Stimulated activated CD4-positive, alpha-beta T cell treated with anti-CD3 and anti-CD28 coated beads, Interleukin-12 subunit alpha, Interleukin-12 subunit beta, amount 100 ng/mL, for 24 hours (primary cell): Measurements from ENCODE around the gene SYT9.
"Not testable (repeated sequence)": the region's sequence is repeated elsewhere in the genome, so short reads cannot be mapped to it uniquely, and the experiment has no call there.

ENCODE experiments used
- DNase-seq, 2 experiments: peaks; one replicate each; pipeline ENCODE4 v3.0.0-alpha.2; 2020; ENCODE audit warnings: low read depth in 2 of 2

Gene SYT9

DNA sequence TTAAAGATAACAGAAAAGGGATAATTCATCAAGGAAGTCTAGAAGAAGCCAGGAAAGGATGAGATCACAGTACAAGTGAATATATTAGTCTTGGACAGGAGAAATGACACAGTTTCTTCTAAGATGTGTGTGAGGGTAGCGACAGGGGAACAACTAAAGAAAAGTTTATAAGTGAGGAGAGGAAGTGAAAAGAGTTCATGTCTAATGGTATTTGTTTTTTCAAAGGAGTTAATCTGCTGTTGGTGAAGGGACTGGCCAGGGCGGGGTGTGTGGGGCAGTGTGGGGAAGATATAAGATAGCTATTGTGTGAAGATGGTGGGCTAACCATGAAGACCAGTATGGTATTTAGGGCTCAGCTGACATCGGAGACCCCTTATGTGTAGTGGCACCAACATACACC lies 254.5 kb downstream of the SYT9 start:
- DNase-seq: no peak

GRCh38 chr11:7508087-7508486 lies 256.4 kb downstream of the SYT9 start:
- no peak for DNase-seq

DNA sequence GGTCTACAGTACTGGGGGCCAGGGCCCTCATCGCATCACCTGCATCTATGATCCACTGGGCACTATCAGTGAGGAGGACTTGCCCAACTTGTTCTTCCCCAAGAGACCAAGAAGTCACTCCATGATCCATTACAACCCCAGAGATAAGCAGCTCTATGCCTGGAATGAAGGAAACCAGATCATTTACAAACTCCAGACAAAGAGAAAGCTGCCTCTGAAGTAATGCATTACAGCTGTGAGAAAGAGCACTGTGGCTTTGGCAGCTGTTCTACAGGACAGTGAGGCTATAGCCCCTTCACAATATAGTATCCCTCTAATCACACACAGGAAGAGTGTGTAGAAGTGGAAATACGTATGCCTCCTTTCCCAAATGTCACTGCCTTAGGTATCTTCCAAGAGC lies 258.3 kb downstream of the SYT9 start:
- DNase-seq: no peak

DNA sequence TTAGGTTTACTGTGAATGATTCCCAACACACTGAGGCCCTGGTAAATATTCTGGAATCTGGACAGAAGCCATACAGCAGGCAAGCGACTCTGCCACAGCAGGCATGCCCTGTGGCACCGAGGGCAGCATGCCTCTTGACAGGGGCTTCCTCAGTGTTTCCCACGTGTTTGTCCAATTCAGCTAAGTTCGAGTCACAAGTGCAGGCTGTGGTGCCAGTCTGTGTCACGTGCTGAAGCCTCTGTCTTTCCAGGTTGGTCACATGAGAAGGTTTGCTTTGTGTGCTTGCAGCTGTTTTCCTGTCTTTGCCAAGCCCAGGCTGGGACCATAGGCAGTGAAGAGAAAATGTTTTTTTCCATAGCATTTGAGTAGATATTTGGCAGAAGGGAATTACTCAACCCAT lies 259.7 kb downstream of the SYT9 start:
- DNase-seq: no peak

GRCh38 chr11:7512525-7513233 lies 261.0 kb downstream of the SYT9 start:
- no peak for DNase-seq

- DNase-seq: peak; percentile 64 to 80
Observed at GRCh38 chr11:7513234-7514098, 261.8 kb downstream of the SYT9 start, which contains the start of gene PPFIBP2. Gene PPFIBP2, plus strand, starts transcription at chr11:7513999. Its CDS starts 35,477 bp downstream, at chr11:7549476.

DNA sequence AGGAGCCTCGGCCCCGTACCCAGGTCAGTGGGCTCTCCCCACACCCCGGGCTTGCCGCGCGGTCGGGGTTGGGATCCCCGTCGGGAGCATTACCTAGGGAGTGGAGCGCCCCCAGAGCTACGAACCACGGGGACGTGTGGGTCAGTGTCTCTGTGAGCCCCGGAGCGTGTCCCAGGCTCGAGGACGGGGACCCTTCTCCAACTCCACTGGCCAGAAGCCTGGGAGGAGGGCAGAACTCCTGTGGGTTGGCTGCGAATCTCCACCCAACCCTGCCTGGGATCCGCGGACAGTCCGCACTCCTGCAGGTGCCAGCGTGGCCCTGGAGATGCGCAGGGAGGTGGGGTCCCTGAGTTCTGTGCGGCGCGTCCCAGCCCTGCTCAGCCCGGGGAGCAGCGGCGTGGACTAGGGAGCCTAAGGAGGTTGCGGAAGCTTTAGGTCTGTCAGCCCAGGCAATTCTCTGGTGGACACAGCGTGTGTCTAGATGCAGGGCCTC lies 262.4 kb downstream of the SYT9 start:
- DNase-seq: no peak

- no peak for DNase-seq
Observed at GRCh38 chr11:7515447-7515886, 263.8 kb downstream of the SYT9 start.

DNA sequence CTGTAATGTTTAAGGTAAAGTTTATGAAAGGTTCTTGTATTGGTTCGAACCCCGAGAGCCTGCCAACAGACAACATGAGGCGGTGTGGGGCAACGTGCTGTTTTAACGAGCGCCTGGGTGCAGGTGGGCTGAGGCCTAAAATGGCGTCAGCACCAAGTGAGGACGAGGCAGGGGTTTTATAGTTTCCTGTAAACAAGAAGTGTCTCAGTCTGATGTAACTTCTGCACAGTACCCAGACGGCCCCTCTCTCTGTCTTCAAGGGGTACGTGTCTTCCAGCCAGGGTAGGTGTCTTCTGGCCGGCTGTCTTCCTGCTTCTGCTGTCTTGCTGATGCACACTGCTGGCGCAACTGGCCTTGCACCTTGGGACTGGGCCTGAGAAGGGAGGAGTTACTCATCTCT lies 264.8 kb downstream of the SYT9 start:
- DNase-seq: no peak

GRCh38 chr11:7517743-7518142 lies 266.0 kb downstream of the SYT9 start:
- DNase-seq: not testable (repeated sequence)
